HG03060 (cell line): ENCODE results near the gene UNCX.

Experiments
- ATAC-seq: cut with Tn5 transposase; IDR thresholded peaks from one replicate; pipeline ENCODE4 v1.9.1; 2021; ENCODE audit warnings: low read depth, moderate number of reproducible peaks; ENCODE audit not compliant: unreplicated experiment

The UNCX gene

GRCh38 chr7:1214516-1214915, 18.2 kb upstream of the UNCX start:
- ATAC-seq: no peak

- no peak for ATAC-seq
Measured at GRCh38 chr7:1218541-1219165, 14.0 kb upstream of the UNCX start.

- ATAC-seq: no peak
Measured at GRCh38 chr7:1219498-1219897, 13.2 kb upstream of the UNCX start.

DNA sequence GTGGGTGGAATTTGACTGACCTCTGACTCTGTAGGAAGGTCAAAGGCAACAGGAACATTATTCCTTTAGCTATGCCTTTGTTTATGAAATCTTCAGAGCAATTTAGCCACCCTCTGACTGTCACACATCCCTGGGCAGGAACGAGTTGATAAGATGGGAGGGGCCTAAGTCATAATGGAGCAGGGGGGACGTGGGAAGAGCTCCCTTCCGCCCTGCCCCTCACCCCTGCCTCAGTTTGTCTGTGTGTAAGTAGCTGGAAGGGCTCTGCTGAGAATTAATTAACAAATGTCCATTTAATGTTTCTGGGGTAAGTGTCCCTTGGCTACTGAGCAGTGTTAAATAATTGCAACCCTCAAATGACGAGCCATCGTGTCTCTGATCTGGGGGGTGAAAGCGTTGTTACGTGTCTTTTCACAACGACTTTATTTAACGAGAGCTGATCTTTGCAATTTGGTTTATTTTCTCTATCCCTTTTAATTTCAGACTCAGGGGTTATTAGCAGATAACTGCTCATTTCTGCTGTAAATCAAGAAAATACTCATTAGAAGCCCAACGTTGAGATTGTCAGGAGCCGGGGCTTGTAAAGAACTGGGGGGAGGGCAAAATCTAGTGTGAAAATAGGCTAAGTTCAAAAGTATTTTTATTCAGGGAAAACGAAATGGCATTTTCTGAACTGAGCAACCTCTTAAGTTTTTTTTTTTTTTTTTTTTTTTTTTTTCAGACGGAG, 12.5 kb upstream of the UNCX start:
- ATAC-seq: no peak

DNA sequence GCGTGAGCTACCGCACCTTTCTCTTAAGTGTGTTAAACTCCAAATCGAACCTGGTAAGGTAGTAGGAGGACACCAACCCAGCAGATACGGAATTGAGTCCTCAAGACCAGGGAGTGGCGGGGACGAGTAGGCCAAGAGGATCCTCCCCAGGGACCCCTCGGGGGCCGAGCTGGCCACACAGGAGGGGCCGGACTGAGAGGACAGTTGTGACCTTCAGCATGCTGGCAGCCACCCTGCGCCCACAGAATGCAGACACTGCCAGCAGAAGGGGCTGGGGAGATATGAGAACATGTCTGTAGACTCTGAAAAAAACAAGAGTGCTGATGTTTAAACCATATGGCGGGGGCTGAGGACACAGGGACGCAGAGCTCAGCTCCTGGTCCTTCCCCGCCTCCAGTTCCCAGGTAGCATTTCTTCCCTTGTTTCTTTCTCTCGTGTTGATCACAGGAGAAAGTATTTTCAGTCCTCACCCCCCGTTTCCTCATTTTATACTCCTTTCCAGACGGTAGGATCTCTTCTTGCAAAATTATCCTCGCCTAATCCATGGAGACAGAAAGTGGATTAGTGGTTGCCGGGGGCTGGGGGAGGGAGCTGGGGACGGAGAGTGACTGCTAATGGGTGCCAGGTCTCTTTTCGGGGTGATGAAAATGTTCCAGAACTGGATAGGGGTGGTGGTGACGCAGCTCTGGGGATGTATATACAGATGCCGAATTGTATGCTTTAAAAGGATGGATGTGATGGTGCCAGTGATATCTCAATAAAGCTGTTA, 11.5 kb upstream of the UNCX start:
- no peak for ATAC-seq

GRCh38 chr7:1223196-1223981, 9.3 kb upstream of the UNCX start:
- no peak for ATAC-seq

DNA sequence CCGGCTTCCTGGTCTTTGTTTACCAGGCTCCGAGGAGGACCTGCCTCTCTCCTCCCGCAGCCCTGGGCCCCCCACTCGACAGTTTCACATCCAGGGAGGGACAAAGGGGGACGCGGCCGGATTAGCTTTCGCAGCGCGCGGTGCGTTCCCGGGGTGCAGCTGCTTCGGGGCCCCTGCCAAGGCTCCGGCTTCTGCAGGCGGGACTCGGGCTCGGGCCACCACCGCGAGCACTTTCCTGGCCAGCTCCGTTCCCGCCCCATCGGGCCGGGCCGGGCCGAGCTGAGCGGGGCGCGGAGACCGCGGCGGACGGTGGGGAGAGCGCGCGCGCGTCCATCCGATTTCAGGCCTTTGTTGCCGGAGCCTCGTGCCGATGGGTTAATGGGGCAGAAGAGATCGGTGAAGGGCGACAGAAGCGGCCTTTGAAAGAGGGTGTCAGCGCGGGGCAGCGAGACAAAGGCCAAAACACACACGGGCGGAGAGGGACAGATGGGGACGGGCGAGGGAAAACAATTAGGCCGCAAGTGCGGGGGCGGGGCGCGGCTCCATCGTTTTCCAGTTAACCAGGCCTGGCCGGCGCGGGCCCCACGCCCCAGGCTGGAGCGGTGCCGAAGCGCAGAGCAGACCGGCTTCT, 8.5 kb upstream of the UNCX start:
- no peak for ATAC-seq

DNA sequence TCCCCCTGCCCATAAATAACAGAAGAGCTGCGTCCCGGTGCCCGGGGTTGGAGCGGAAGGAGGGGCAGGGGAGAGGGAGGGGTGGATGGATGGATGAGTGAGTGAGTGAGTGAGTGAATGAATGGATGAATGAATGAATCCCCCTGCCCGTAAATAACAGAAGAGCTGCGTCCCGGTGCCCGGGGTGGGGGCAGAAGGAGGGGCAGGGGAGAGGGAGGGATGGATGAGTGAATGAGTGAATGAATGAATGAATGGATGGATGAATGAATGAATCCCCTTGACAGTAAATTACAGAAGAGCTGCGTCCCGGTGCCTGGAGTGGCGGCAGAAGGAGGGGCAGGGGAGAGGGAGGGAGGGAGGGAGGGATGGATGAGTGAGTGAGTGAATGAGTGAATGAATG, 7.6 kb upstream of the UNCX start:
- ATAC-seq: no peak

- no peak for ATAC-seq
Measured at GRCh38 chr7:1225441-1226185, 7.1 kb upstream of the UNCX start.

- no peak for ATAC-seq
Measured at GRCh38 chr7:1226186-1226901, 6.3 kb upstream of the UNCX start.

GRCh38 chr7:1227071-1227804, 5.4 kb upstream of the UNCX start:
- no peak for ATAC-seq

DNA sequence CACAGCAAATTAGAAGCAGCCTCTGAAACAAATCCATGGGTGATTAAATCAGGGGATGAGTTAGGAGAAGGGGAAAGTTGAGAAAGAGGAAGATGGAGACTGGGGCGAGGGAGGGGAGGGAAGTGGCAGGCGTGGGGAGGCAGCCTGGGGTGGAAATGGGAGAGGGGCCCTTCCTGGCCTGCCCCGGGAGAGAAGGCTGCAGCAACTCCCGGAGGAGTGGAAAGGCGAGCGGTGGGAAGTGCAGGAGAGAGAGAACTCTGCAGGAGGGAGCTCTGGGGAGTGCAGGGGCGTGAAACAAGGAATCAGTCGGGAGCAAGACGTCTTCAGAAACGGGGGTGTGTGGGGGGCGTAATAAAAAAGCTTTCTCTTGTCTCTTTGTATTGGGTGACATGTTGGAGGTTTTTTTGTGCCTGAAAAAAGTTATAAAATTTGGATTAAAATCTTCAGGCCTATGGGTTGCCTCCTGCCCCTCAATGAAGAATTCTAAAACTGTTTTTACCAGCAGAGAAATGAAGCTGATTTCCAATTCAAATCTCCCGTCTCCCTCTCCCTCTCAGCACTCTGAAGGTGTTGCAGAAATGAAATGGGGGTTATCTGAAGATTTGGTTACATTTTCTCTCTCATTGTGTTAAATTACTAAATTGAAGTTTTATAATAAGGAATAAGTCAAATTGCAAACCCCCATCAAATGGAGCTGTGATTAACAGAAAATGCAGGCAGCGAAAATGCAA, 4.7 kb upstream of the UNCX start:
- no peak for ATAC-seq

GRCh38 chr7:1228545-1229201, 4.0 kb upstream of the UNCX start:
- ATAC-seq: no peak

GRCh38 chr7:1229202-1229947, 3.3 kb upstream of the UNCX start:
- no peak for ATAC-seq

GRCh38 chr7:1229956-1230355, 2.7 kb upstream of the UNCX start:
- ATAC-seq: no peak

- ATAC-seq: no peak
Measured at GRCh38 chr7:1230411-1231213, 2.1 kb upstream of the UNCX start.
